ENCODE data around the gene GRID1. TPM values are rescaled to one million over a fixed set of nuclear protein-coding genes. Genes with fewer than 3 reads are reported as not detected.

The GRID1 gene
- total RNA-seq, 1 donor from 2014 or later = 7.1 TPM

DNA sequence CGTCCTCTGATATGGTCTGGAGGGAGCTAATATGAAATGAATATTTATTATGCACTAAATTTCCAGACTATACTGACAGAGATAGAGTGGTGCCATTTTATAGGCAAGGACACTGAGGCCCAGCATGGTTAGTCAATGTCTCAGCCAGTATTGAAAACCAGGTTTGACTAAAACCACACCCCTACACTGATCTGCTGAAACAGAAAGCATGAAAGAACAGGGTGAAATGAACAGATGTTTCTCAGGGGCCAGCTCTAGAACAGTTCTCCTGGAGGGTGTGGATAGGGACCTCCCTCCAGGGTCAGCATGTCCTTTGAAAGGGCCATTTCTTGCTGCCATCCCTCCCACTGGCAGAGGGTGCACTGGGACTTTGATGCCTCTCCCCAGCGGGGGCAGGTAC, 700.5 kb downstream of the GRID1 start:
- no peak for TF ChIP-seq POLR2AphosphoS5 (IDR thresholded peaks at IDR 0.05; ENCODE audit: insufficient read depth in 1 of 2, low read depth in 1 of 2)
- TF ChIP-seq CTCF (IDR thresholded peaks at IDR 0.05) = no peak
- no peak for TF ChIP-seq POLR2A (IDR thresholded peaks at IDR 0.05)
- Histone ChIP-seq H3K4me3 (no peak overlapping the region), H3K4me1 (no peaks in the 10 kb centered on the region), H3K27ac (no peak overlapping the region), H3K27me3 (no peaks in the 10 kb centered on the region), H3K36me3 (no peaks in the 10 kb centered on the region), H3K9me3 (no peaks in the 10 kb centered on the region)
- peak in 1 of 2 donors; percentile 47 for DNase-seq (ENCODE audit: extremely low spot score in 2 of 2)
- intact Hi-C loops (cut with DNase I) = no loop called here

- DNase-seq (ENCODE audit: extremely low spot score in 2 of 2) = peak in 1 of 2 donors; percentile 34
- intact Hi-C loops (cut with DNase I) = no loop called here
- no peaks in the 10 kb centered on the region for H3K36me3 ChIP-seq
- H3K4me1 ChIP-seq = no peaks in the 10 kb centered on the region
- no peak overlapping the region for H3K27ac ChIP-seq
- no peak overlapping the region for H3K4me3 ChIP-seq
- H3K9me3 ChIP-seq = no peaks in the 10 kb centered on the region
- TF ChIP-seq POLR2AphosphoS5 (IDR thresholded peaks at IDR 0.05; ENCODE audit: insufficient read depth in 1 of 2, low read depth in 1 of 2) = no peak
- TF ChIP-seq POLR2A (IDR thresholded peaks at IDR 0.05) = no peak
- no peak for TF ChIP-seq CTCF (IDR thresholded peaks at IDR 0.05)
- no peaks in the 10 kb centered on the region for H3K27me3 ChIP-seq
Measured at GRCh38 chr10:85665681-85666080, 700.9 kb downstream of the GRID1 start.

GRCh38 chr10:85665078-85665477, 701.5 kb downstream of the GRID1 start:
- no peak overlapping the region for H3K27ac ChIP-seq
- H3K36me3 ChIP-seq = no peaks in the 10 kb centered on the region
- no peaks in the 10 kb centered on the region for H3K9me3 ChIP-seq
- DNase-seq (ENCODE audit: extremely low spot score in 2 of 2) = peak in 1 of 2 donors; percentile 34
- TF ChIP-seq CTCF (IDR thresholded peaks at IDR 0.05) (no peak), POLR2AphosphoS5 (IDR thresholded peaks at IDR 0.05; ENCODE audit: insufficient read depth in 1 of 2, low read depth in 1 of 2) (no peak), POLR2A (IDR thresholded peaks at IDR 0.05) (no peak)
- intact Hi-C loops (cut with DNase I) = no loop called here
- H3K4me1 ChIP-seq = no peaks in the 10 kb centered on the region
- no peak overlapping the region for H3K4me3 ChIP-seq
- no peaks in the 10 kb centered on the region for H3K27me3 ChIP-seq

DNA sequence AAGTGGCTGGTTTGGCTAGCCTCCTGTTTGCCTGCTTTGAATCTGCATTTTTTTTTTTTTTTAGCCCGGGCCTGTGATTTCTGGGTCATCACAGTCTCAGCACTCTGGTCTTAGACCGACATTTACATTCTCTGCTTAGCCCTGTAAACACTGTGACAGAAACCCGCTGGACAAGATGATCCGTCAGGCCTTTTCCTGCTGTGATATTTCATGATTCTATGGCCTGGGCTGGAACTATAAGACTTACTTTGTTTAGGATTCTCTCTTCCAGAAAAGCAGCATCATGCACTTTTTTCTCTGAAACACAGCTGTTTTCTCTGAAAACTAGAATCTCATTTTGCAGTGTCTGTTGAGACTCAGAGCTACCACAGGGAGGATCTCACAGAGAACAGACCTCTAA, 705.5 kb downstream of the GRID1 start:
- H3K27ac ChIP-seq = no peak overlapping the region
- H3K4me1 ChIP-seq = no peaks in the 10 kb centered on the region
- no peak for DNase-seq (ENCODE audit: extremely low spot score in 2 of 2)
- H3K9me3 ChIP-seq = no peaks in the 10 kb centered on the region
- H3K27me3 ChIP-seq = no peaks in the 10 kb centered on the region
- intact Hi-C loops (cut with DNase I) = no loop called here
- H3K36me3 ChIP-seq = no peaks in the 10 kb centered on the region
- H3K4me3 ChIP-seq = no peak overlapping the region
- TF ChIP-seq CTCF (IDR thresholded peaks at IDR 0.05) (no peak), POLR2A (IDR thresholded peaks at IDR 0.05) (no peak), POLR2AphosphoS5 (IDR thresholded peaks at IDR 0.05; ENCODE audit: insufficient read depth in 1 of 2, low read depth in 1 of 2) (no peak)

DNA sequence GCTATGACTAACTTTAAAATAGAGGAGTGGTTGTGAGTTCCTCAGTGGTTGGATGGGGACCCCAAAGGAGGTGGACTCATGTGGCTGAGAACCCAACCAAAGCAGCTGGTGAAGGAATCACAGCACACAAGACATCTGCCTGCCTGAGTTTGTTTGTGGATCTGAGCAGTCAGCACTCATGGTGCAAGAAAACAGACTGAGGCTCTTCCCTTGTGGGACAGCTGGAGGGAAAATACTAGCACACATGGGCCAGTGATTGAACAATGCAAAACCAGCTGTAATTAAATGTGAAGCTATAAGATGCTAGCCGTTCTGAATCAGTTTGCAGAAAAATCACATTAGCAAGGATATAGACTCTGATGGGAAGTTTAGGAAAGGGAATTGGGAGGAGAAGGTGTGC, 707.3 kb downstream of the GRID1 start:
- no peaks in the 10 kb centered on the region for H3K27me3 ChIP-seq
- H3K4me3 ChIP-seq = no peak overlapping the region
- TF ChIP-seq CTCF (IDR thresholded peaks at IDR 0.05) (no peak), POLR2AphosphoS5 (IDR thresholded peaks at IDR 0.05; ENCODE audit: insufficient read depth in 1 of 2, low read depth in 1 of 2) (no peak), POLR2A (IDR thresholded peaks at IDR 0.05) (no peak)
- H3K36me3 ChIP-seq = no peaks in the 10 kb centered on the region
- H3K4me1 ChIP-seq = no peaks in the 10 kb centered on the region
- no peak for DNase-seq (ENCODE audit: extremely low spot score in 2 of 2)
- H3K9me3 ChIP-seq = no peaks in the 10 kb centered on the region
- H3K27ac ChIP-seq = no peak overlapping the region
- intact Hi-C loops (cut with DNase I) = no loop called here
